Pancreas (tissue), 10 donors: Measurements from ENCODE around the gene CBY1. TPM values are rescaled to one million over a fixed set of nuclear protein-coding genes. Genes with fewer than 3 reads are reported as not detected.
A peak's percentile ranks its signal among the peaks of the same experiment; 100 is the strongest.

Source experiments
- ATAC-seq, 4 donors: fragments of 200-7000 bp; cut with Tn5 transposase; one replicate each; pipeline versions ENCODE4 v1.8.0 to v1.9.1; 2020; ENCODE audit warnings: mild to moderate bottlenecking in 4 of 4, moderate library complexity in 4 of 4
- DNase-seq, 6 donors: peaks; one replicate each; pipeline ENCODE4 v3.0.0-alpha.2; 2020
- FAIRE-seq: peaks from 2 replicates; lab custom pipeline; 2012; peaks lifted over from hg19 to GRCh38; lab: Jason Lieb, UNC
- H3K27ac ChIP-seq, 4 donors: fragments of 200-600 bp; sonication (generic); 1 replicate in 3 of 4; 2 replicates in 1 of 4; pipeline versions ENCODE4 v1.5.0 to v1.8.0; 2020
- H3K27me3 ChIP-seq, 4 donors: fragments of 200-600 bp; one replicate each; pipeline ENCODE4 v1.8.0; 2021
- H3K36me3 ChIP-seq, 3 donors: fragments of 200-600 bp; sonication (generic) in 1 of 3; one replicate each; pipeline versions ENCODE4 v1.5.0 to v1.8.0; 2020 to 2021
- H3K4me1 ChIP-seq, 3 donors: fragments of 200-600 bp; one replicate each; pipeline ENCODE4 v1.8.0; 2021
- H3K4me3 ChIP-seq, 4 donors: fragments of 200-600 bp; sonication (generic) in 2 of 4; one replicate each; pipeline versions ENCODE4 v1.5.0 to v1.8.0; 2020 to 2021
- H3K9me3 ChIP-seq, 4 donors: fragments of 200-600 bp; one replicate each; pipeline ENCODE4 v1.8.0; 2021
- WGBS, 2 donors: extraction: QIAGEN DNeasy Blood & Tissue Kit; methylation state at CpG; one replicate each; pipeline ENCODE4 v1.1.7; 2013; 5-methylcytosine and 5-hydroxymethylcytosine counted together
- intact Hi-C, 3 donors: fragments of 100-400 bp; cut with DNase I; formaldehyde crosslinking; loops; one replicate each; pipeline versions ENCODE4 v1.11.1 to v1.14.2; 2022
- polyA plus RNA-seq, 2 donors: library from polyadenylated mRNA; stranded (reverse); fragments of 200-250 nt; gene quantifications; one replicate each; pipeline ENCODE4 v1.2.3, GENCODE V29; 2013
- total RNA-seq, 6 donors: library from RNA; stranded (reverse); fragmentation: NEBNext Ultra II Directional in 4 of 6; extraction: Animal tissue kit (Norgen Biotek cat#: 25700) in 4 of 6; gene quantifications; one replicate each; pipeline versions ENCODE4 v1.2.1 to v1.2.4, GENCODE V29; 2021 to 2023
- TF ChIP-seq, protein P1 (sequence below), 4 donors: fragments of 200-600 bp; sonication (generic) in 3 of 4; IDR thresholded peaks; one replicate each; pipeline versions ENCODE4 v1.5.0 to v1.8.0; 2021; ENCODE audit warnings: antibody characterized with exemption in 4 of 4
- donor health status: healthy with polysubstance abuse.
- donor health status: DM: no; HTN: no; CAD: no; lungs with moderate emphysema.
- donor health status: DM: no; HTN: no; CAD: no.
- donor health status: control.
- donor health status: control.
- donor health status: Bipolar disorder and iron deficiency.
- donor health status: DM: yes; HTN: yes; CAD: no.
- donor health status: DM: no; HTN: no; CAD: no.
- donor health status: DM: no; HTN: no; CAD: no.
- donor health status: DM: yes; HTN: yes; CAD: no.

The CBY1 gene
- total and polyA plus RNA-seq, 8 donors = 15.3 to 37.1 (median 19.2) TPM

DNA sequence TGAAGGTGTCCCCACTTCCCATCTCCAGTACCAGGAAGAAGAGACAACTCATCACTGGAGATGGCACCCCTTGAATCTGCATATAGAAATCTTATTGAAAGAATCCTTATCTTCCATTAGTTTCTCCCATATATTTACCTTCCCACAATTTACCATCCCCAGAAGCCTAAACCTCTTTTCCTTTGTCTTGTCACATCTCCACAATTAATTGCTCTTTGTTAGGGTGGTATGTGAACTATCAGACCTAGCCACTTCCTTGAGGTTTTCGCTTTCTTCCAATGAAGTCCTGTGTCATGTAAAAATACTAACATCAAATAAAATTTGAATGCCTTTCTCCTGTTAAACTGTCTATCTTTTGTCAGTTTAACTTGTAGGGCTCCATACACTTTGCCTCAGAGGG is 38.2 kb upstream of the CBY1 start:
- no peak overlapping the region for H3K27ac ChIP-seq
- no peaks in the 10 kb centered on the region for H3K27me3 ChIP-seq
- no peaks in the 10 kb centered on the region for H3K9me3 ChIP-seq
- no peaks in the 10 kb centered on the region for H3K4me1 ChIP-seq
- no peak for FAIRE-seq
- intact Hi-C loops = no loop called here
- no peak for ATAC-seq
- DNase-seq = no peak
- H3K36me3 ChIP-seq = no peaks in the 10 kb centered on the region
- H3K4me3 ChIP-seq = no peak overlapping the region
- WGBS, 2 donors = 97 to 98% methylated on average over 1 of the region's 1 CpG
- TF ChIP-seq, protein P1, sequence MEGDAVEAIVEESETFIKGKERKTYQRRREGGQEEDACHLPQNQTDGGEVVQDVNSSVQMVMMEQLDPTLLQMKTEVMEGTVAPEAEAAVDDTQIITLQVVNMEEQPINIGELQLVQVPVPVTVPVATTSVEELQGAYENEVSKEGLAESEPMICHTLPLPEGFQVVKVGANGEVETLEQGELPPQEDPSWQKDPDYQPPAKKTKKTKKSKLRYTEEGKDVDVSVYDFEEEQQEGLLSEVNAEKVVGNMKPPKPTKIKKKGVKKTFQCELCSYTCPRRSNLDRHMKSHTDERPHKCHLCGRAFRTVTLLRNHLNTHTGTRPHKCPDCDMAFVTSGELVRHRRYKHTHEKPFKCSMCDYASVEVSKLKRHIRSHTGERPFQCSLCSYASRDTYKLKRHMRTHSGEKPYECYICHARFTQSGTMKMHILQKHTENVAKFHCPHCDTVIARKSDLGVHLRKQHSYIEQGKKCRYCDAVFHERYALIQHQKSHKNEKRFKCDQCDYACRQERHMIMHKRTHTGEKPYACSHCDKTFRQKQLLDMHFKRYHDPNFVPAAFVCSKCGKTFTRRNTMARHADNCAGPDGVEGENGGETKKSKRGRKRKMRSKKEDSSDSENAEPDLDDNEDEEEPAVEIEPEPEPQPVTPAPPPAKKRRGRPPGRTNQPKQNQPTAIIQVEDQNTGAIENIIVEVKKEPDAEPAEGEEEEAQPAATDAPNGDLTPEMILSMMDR (IDR thresholded peaks at IDR 0.05) = no peak

DNA sequence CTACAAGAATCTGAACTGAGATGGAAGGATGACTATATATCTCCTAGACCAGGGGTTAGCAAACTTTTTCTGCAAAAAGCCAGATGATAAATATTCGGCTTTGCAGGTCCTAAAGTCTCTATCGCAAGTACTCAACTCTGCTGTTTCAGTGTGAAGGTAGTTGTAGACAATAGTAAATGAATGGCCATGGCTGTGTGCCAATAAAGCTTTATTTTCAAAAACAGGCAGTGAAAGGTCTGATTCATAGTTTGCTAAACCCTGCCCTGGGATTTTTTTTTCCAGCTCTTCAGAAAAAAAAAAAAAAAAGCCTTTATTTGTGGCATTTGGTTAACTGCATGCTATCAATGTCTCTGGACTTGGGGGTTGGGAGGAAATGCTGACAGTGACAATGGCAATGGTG is 37.8 kb upstream of the CBY1 start:
- FAIRE-seq (no peak), ATAC-seq (no peak), DNase-seq (no peak)
- 86 to 89% methylated on average over 2 of the region's 2 CpGs for WGBS, 2 donors
- H3K36me3 ChIP-seq = no peaks in the 10 kb centered on the region
- H3K9me3 ChIP-seq = no peaks in the 10 kb centered on the region
- TF ChIP-seq, protein P1 (IDR thresholded peaks at IDR 0.05) = no peak
- intact Hi-C loops = no loop called here
- H3K4me1 ChIP-seq = no peaks in the 10 kb centered on the region
- H3K27me3 ChIP-seq = no peaks in the 10 kb centered on the region
- H3K27ac ChIP-seq = no peak overlapping the region
- H3K4me3 ChIP-seq = no peak overlapping the region

DNA sequence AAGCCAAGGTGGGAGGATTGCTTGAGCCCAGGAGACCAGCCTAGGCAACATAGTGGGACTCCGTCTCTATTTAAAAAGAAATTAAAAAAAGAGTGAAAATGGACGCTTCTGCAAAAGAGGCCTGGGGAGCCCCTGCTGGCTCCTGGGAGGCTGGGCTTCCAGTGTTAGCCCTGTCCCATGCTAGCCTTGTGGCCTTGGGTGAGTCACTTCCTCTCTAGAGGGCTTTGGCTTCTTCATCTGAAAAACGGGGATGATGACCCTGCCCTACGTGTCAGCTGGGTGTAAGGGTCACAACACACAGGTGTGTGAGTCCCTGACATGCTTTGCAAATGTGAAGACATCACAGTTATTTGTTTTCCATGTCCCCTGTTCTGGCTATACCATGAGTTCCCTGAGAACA is 33.1 kb upstream of the CBY1 start:
- no peaks in the 10 kb centered on the region for H3K36me3 ChIP-seq
- H3K27ac ChIP-seq = no peak overlapping the region
- 73 to 78% methylated on average over 4 of the region's 4 CpGs for WGBS, 2 donors
- TF ChIP-seq, protein P1 (IDR thresholded peaks at IDR 0.05) = no peak
- no peaks in the 10 kb centered on the region for H3K27me3 ChIP-seq
- H3K4me1 ChIP-seq = no peaks in the 10 kb centered on the region
- no peak for FAIRE-seq
- no peak for ATAC-seq
- no peak for DNase-seq
- intact Hi-C loops = no loop called here
- H3K4me3 ChIP-seq = no peak overlapping the region
- no peaks in the 10 kb centered on the region for H3K9me3 ChIP-seq

DNA sequence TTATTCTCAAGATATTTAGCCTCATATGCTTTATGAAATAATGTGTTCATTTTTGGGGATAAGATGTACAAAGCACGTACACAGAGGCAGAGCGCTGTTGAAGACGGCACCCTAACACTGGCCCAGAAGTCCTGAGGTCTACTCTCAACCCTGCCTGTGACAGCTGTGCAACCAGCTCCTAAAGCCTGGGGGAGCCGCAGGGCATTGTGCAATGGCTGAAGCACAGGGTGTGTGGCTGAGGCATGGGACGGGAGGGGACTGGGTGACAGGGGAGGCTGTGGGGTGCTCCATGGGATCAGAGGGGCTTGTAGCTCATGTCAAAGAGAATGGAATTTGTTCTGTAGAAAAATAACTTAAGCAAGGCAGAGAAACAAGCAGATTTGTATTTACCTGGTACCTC is 28.0 kb upstream of the CBY1 start:
- Histone ChIP-seq H3K27me3 (no peaks in the 10 kb centered on the region), H3K36me3 (no peaks in the 10 kb centered on the region), H3K4me1 (no peaks in the 10 kb centered on the region), H3K4me3 (no peak overlapping the region), H3K9me3 (no peaks in the 10 kb centered on the region), H3K27ac (no peak overlapping the region)
- WGBS, 2 donors = 87 to 88% methylated on average over 5 of the region's 5 CpGs
- DNase-seq (no peak), FAIRE-seq (no peak), ATAC-seq (no peak)
- TF ChIP-seq, protein P1 (IDR thresholded peaks at IDR 0.05) = no peak
- intact Hi-C loops = no loop called here

DNA sequence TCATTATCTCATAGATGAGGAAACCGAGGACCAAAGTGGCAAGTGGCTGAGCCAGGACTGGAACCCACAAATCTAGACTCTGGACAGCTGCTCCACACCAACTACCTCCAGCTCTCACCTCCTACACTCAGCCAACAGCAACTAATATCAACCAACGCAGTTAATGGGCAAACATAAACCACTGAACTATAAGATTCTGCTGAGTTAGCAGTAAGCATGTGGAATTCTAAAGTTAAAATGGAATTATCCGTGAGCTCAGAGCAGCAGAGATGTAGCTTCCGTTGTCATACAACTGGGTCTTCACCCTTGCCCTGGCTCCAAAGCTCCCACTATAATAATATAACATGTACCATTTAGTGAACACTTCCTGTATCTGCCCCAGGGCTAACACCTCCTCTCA is 27.3 kb upstream of the CBY1 start:
- no peaks in the 10 kb centered on the region for H3K4me1 ChIP-seq
- intact Hi-C loops = no loop called here
- H3K27ac ChIP-seq = no peak overlapping the region
- FAIRE-seq = no peak
- H3K9me3 ChIP-seq = no peaks in the 10 kb centered on the region
- peak in 1 of 4 donors; percentile 29 for ATAC-seq
- TF ChIP-seq, protein P1 (IDR thresholded peaks at IDR 0.05) = no peak
- no peaks in the 10 kb centered on the region for H3K36me3 ChIP-seq
- no peak overlapping the region for H3K4me3 ChIP-seq
- WGBS, 2 donors = 80% methylated on average over 4 of the region's 4 CpGs
- DNase-seq = no peak
- H3K27me3 ChIP-seq = no peaks in the 10 kb centered on the region
